Ascending aorta (tissue), 2 donors: Measurements from ENCODE around the gene SH2D1B. TPM values are rescaled to one million over a fixed set of nuclear protein-coding genes. Genes with fewer than 3 reads are reported as not detected.
"Not testable (repeated sequence)": the region's sequence is repeated elsewhere in the genome, so short reads cannot be mapped to it uniquely, and the experiment has no call there.

Experiments
- DNase-seq, 2 donors: peaks; one replicate each; pipeline ENCODE4 v3.0.0-alpha.2; 2019; ENCODE audit warnings: low spot score in 2 of 2
- H3K27ac ChIP-seq, 2 donors: fragments of 200-600 bp; sonication (generic); one replicate each; pipeline ENCODE4 v1.5.1; 2016 to 2017; ENCODE audit warnings: mild to moderate bottlenecking in 1 of 2
- H3K27me3 ChIP-seq: fragments of 200-600 bp; sonication (generic); one replicate; pipeline ENCODE4 v1.5.1; 2017
- H3K36me3 ChIP-seq, 2 donors: fragments of 200-600 bp; sonication (generic); one replicate each; pipeline ENCODE4 v1.5.1; 2016
- H3K4me1 ChIP-seq, 2 donors: fragments of 200-600 bp; sonication (generic); one replicate each; pipeline ENCODE4 v1.5.1; 2016 to 2017; ENCODE audit warnings: mild to moderate bottlenecking in 1 of 2
- H3K4me3 ChIP-seq, 2 donors: fragments of 200-600 bp; sonication (generic); one replicate each; pipeline ENCODE4 v1.5.1; 2016 to 2017; ENCODE audit warnings: mild to moderate bottlenecking in 1 of 2
- H3K9me3 ChIP-seq, 2 donors: fragments of 200-600 bp; sonication (generic); one replicate each; pipeline ENCODE4 v1.5.1; 2016
- intact Hi-C: fragments of 100-400 bp; cut with DNase I; formaldehyde crosslinking; loops from one replicate; pipeline ENCODE4 v1.15.1; 2023
- total RNA-seq: library from RNA; depleted of rRNA; stranded (reverse); fragments of >200 nt; gene quantifications from one replicate; pipeline ENCODE4 v1.1.0, GENCODE V29; 2016
- TF ChIP-seq, protein P1 (sequence below), 3 experiments: fragments of 200-600 bp in 2 of 3; fragments of 450-650 bp in 1 of 3; sonication (generic) in 2 of 3; IDR thresholded peaks; one replicate each; pipeline ENCODE4 v1.5.1; 2016 to 2019; ENCODE audit warnings: antibody characterized with exemption in 3 of 3, mild to moderate bottlenecking in 1 of 3, moderate library complexity in 1 of 3

The SH2D1B gene, protein sequence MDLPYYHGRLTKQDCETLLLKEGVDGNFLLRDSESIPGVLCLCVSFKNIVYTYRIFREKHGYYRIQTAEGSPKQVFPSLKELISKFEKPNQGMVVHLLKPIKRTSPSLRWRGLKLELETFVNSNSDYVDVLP
- total RNA-seq, result not detected

GRCh38 chr1:162412002-162412401, at the start of gene SH2D1B:
TSS of gene SH2D1B (minus strand) at chr1:162412136. CDS start at chr1:162412016, 120 bp downstream.
- DNase-seq, result no peak
- no peaks in the 10 kb centered on the region for H3K9me3 ChIP-seq
- H3K27ac ChIP-seq, result no peak within 1 kb of the TSS
- intact Hi-C loops, result no loop called here
- H3K27me3 ChIP-seq, result no peaks in the 10 kb centered on the region
- no peaks in the 10 kb centered on the region for H3K36me3 ChIP-seq
- H3K4me1 ChIP-seq, result no peaks in the 10 kb centered on the region
- TF ChIP-seq, protein P1, sequence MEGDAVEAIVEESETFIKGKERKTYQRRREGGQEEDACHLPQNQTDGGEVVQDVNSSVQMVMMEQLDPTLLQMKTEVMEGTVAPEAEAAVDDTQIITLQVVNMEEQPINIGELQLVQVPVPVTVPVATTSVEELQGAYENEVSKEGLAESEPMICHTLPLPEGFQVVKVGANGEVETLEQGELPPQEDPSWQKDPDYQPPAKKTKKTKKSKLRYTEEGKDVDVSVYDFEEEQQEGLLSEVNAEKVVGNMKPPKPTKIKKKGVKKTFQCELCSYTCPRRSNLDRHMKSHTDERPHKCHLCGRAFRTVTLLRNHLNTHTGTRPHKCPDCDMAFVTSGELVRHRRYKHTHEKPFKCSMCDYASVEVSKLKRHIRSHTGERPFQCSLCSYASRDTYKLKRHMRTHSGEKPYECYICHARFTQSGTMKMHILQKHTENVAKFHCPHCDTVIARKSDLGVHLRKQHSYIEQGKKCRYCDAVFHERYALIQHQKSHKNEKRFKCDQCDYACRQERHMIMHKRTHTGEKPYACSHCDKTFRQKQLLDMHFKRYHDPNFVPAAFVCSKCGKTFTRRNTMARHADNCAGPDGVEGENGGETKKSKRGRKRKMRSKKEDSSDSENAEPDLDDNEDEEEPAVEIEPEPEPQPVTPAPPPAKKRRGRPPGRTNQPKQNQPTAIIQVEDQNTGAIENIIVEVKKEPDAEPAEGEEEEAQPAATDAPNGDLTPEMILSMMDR (IDR thresholded peaks at IDR 0.05), result no peak
- no peak within 1 kb of the TSS for H3K4me3 ChIP-seq

DNA sequence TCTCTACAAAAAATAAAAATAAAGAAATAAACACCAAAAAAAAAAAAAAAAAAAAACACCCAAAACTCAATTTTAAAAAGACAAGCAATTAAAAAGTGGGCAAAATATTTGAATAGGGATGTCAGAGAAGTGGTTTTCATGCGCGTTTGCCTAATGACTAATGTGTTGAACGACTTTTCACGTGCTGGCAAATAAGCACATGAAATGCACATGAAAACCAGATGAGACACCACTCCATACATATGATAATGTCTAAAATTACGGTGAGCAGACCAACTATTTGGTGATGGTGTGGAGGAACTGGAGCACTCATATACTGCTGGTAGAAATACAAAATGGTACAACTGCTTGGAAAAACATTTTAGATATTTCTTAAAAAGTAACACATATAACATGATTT, 46.3 kb upstream of the SH2D1B start:
- H3K4me3 ChIP-seq, result no peak overlapping the region
- no peaks in the 10 kb centered on the region for H3K27me3 ChIP-seq
- no peaks in the 10 kb centered on the region for H3K36me3 ChIP-seq
- DNase-seq, result no peak
- TF ChIP-seq, protein P1 (IDR thresholded peaks at IDR 0.05), result no peak
- H3K9me3 ChIP-seq, result no peaks in the 10 kb centered on the region
- no peak overlapping the region for H3K27ac ChIP-seq
- intact Hi-C loops, result no loop called here
- H3K4me1 ChIP-seq, result no peaks in the 10 kb centered on the region

GRCh38 chr1:162456323-162456722, 44.4 kb upstream of the SH2D1B start:
- no peaks in the 10 kb centered on the region for H3K4me1 ChIP-seq
- no peak overlapping the region for H3K4me3 ChIP-seq
- H3K27me3 ChIP-seq, result no peaks in the 10 kb centered on the region
- H3K9me3 ChIP-seq, result no peaks in the 10 kb centered on the region
- DNase-seq, result no peak
- no peak overlapping the region for H3K27ac ChIP-seq
- TF ChIP-seq, protein P1 (IDR thresholded peaks at IDR 0.05), result no peak
- H3K36me3 ChIP-seq, result no peaks in the 10 kb centered on the region
- intact Hi-C loops, result no loop called here

- H3K27me3 ChIP-seq, DNase-seq, H3K4me3 ChIP-seq, H3K9me3 ChIP-seq, intact Hi-C loops, H3K27ac ChIP-seq, H3K36me3 ChIP-seq, H3K4me1 ChIP-seq: not testable (repeated sequence)
Measured at GRCh38 chr1:162454361-162454760, 42.4 kb upstream of the SH2D1B start.

DNA sequence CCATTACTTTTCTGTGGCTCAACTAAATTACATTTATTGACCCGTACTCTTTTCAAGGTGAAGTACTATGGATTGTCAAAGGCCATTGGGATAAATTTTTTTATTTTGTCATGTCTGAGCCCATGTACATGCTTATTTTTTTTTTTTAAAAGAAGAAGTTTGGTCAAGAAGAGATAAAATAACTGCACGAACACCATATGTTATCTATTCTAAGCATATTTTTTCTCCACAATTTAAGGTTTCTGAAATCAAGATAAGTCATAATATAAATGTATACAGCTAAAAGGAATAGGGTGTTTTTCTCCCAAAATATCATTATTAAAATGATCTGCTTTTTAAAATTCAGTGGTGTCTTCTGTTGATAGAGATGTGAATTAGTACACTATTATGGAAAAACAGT, 35.0 kb upstream of the SH2D1B start:
- H3K36me3 ChIP-seq, result no peaks in the 10 kb centered on the region
- H3K27ac ChIP-seq, result no peak overlapping the region
- intact Hi-C loops, result no loop called here
- H3K9me3 ChIP-seq, result no peaks in the 10 kb centered on the region
- no peaks in the 10 kb centered on the region for H3K4me1 ChIP-seq
- no peak overlapping the region for H3K4me3 ChIP-seq
- TF ChIP-seq, protein P1 (IDR thresholded peaks at IDR 0.05), result no peak
- no peak for DNase-seq
- no peaks in the 10 kb centered on the region for H3K27me3 ChIP-seq

GRCh38 chr1:162444903-162445302, 33.0 kb upstream of the SH2D1B start:
- TF ChIP-seq, protein P1 (IDR thresholded peaks at IDR 0.05), result no peak
- H3K27me3 ChIP-seq, result no peaks in the 10 kb centered on the region
- no peak for DNase-seq
- no peak overlapping the region for H3K4me3 ChIP-seq
- H3K9me3 ChIP-seq, result no peaks in the 10 kb centered on the region
- no peaks in the 10 kb centered on the region for H3K4me1 ChIP-seq
- H3K27ac ChIP-seq, result no peak overlapping the region
- no peaks in the 10 kb centered on the region for H3K36me3 ChIP-seq
- intact Hi-C loops, result no loop called here

GRCh38 chr1:162432977-162433713, 21.2 kb upstream of the SH2D1B start:
- intact Hi-C loops, H3K36me3 ChIP-seq: not testable (repeated sequence)

More at GRCh38 chr1:162432977-162433713, 21.2 kb upstream of the SH2D1B start:
- not testable (repeated sequence) for H3K27me3 ChIP-seq, H3K4me3 ChIP-seq, DNase-seq, H3K9me3 ChIP-seq, H3K27ac ChIP-seq, H3K4me1 ChIP-seq
